Kidney capillary endothelial cell (primary cell): Measurements from ENCODE around the gene RIC8B.

ENCODE experiments used
- DNase-seq: peaks from one replicate; pipeline ENCODE4 v3.0.0-alpha.2; 2018; ENCODE audit warnings: low spot score

RIC8B gene

GRCh38 chr12:106868982-106869700 lies 94.7 kb downstream of the RIC8B start:
- DNase-seq = no peak

GRCh38 chr12:106870116-106870515 lies 95.6 kb downstream of the RIC8B start:
- no peak for DNase-seq

GRCh38 chr12:106871477-106871876 lies 97.0 kb downstream of the RIC8B start:
- peak; percentile 50 for DNase-seq

GRCh38 chr12:106873983-106874382 lies 99.5 kb downstream of the RIC8B start:
- DNase-seq = no peak

GRCh38 chr12:106878804-106879203 lies 104.3 kb downstream of the RIC8B start:
- DNase-seq = no peak

GRCh38 chr12:106879612-106880011 lies 105.1 kb downstream of the RIC8B start:
- DNase-seq = no peak

GRCh38 chr12:106883426-106883825 lies 108.9 kb downstream of the RIC8B start:
- DNase-seq = no peak

- no peak for DNase-seq
These were observed 110.5 kb downstream of the RIC8B start for GRCh38 chr12:106885026-106885425.

GRCh38 chr12:106885541-106886249 lies 111.2 kb downstream of the RIC8B start:
- DNase-seq = no peak

- DNase-seq = no peak
These were observed 112.5 kb downstream of the RIC8B start for GRCh38 chr12:106886932-106887331.

- no peak for DNase-seq
These were observed 114.0 kb downstream of the RIC8B start for GRCh38 chr12:106888348-106888970.

GRCh38 chr12:106889326-106889725 lies 114.8 kb downstream of the RIC8B start:
- DNase-seq = no peak

GRCh38 chr12:106889950-106890626 lies 115.6 kb downstream of the RIC8B start:
- DNase-seq = no peak

GRCh38 chr12:106892075-106892474 lies 117.6 kb downstream of the RIC8B start:
- no peak for DNase-seq

GRCh38 chr12:106893451-106893850 lies 119.0 kb downstream of the RIC8B start:
- DNase-seq = no peak

- DNase-seq = no peak
These were observed 120.3 kb downstream of the RIC8B start for GRCh38 chr12:106894774-106895173.

GRCh38 chr12:106896603-106897002 lies 122.1 kb downstream of the RIC8B start:
- DNase-seq = no peak

- no peak for DNase-seq
These were observed 122.6 kb downstream of the RIC8B start for GRCh38 chr12:106897082-106897481.

- DNase-seq = no peak
These were observed 123.8 kb downstream of the RIC8B start for GRCh38 chr12:106897981-106898901.

- DNase-seq = no peak
These were observed 126.1 kb downstream of the RIC8B start for GRCh38 chr12:106900554-106900953.

- no peak for DNase-seq
These were observed 126.8 kb downstream of the RIC8B start for GRCh38 chr12:106901276-106901675.

GRCh38 chr12:106902053-106902452 lies 127.6 kb downstream of the RIC8B start:
- DNase-seq = no peak
